SKM-1 (cell line): ENCODE data around the gene TM4SF1.
"Not testable (repeated sequence)": the region's sequence is repeated elsewhere in the genome, so short reads cannot be mapped to it uniquely, and the experiment has no call there.

Experiments
- DNase-seq: peaks from one replicate; lab custom pipeline; 2025; ENCODE audit not compliant: unreplicated experiment; lab: John Stamatoyannopoulos, UW

TM4SF1 gene

DNA sequence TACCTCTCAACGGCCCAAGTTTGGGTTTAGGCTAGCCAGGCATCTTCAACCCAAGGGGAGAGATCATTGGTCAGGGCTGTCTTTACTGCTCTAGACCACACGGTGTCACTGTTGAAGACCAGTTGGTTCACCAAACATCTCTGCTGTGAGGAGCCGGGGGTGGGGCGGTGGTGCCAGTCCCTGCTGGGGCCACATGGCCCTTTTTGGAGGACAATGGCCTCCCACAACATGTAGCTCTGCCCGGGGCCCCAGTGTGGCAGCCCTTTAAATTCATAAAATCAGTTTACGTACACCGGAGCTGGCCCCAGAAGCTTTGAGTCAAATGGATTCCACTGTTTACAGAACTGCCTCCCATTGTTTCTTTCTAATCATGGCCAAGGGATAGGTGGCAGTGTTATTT lies 24.9 kb downstream of the TM4SF1 start:
- peak; percentile 47 for DNase-seq

DNA sequence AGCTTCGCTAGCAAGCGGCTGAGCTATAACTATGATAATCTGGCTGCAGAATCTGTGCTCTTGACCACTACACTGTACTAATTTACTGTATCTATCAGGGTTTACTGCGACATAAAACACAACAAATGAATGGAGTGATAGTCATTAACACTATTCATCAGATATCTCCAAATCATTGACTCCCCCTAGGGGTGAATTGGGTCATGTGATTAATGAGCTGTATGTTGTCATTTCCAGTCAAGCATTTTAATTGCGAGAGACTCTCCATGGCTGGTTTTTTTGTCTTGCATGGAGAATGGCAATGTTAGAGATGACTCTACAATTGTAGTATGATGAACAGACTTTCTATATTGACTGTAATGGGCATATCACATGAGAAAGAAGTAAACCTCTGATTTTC lies 33.5 kb downstream of the TM4SF1 start:
- no peak for DNase-seq

DNA sequence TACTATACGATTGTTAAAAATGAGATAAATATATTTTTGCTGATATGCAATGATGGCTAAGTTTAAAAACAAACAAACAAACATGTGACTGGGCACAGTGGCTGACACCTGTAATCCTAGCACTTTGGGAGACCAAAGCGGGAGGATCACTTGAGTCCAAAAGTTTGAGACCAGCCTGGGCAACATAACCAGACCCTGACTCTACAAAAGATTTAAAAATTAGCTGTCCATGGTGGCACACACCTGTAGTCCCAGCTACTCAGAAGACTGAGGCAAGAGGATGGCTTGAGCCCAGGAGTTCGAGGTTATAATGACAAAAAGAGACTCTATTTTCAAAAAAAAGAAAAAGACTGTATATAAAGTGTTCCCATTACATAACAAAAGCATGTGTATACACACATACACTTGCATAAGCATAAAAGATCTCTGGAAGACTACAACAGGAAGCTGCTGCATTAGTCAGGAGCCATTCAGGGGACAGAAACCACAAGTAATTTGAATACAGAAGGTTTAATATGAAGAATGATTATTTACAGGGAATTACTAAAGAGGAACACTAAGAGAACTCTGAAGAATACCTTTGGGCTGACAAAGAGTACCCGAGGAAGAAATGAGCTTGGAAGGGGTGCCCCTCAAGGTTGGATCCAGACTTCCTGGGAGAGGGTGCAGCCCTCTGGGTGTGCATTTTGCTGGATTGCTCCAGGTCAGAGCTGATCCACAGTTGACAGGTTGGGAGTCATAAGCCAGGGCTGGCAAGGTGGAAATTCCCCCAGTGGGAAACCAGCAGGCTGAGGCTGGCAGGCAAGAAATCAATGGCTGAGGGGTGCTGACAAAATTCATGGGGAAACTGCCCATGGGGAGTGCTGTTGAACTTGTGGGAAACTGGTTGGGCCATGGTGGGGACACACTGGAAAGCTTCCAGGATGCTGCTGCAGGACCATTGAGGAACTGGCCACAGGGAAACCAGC lies 34.8 kb downstream of the TM4SF1 start:
- no peak for DNase-seq

GRCh38 chr3:149340310-149340933 lies 37.0 kb downstream of the TM4SF1 start:
- DNase-seq = no peak

GRCh38 chr3:149339931-149340309 lies 37.5 kb downstream of the TM4SF1 start:
- no peak for DNase-seq

DNA sequence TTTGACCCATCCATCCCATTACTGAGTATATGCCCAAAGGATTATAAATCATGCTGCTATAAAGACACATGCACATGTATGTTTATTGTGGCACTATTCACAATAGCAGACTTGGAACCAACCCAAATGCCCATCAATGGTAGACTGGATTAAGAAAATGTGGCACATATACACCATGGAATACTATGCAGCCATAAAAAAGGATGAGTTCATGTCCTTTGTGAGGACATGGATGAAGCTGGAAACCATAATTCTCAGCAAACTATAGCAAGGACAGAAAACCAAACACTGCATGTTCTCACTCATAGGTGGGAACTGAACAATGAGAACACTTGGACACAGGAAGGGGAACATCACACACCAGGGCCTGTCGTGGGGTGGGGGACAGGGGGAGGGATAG lies 40.0 kb downstream of the TM4SF1 start:
- not testable (repeated sequence) for DNase-seq

DNA sequence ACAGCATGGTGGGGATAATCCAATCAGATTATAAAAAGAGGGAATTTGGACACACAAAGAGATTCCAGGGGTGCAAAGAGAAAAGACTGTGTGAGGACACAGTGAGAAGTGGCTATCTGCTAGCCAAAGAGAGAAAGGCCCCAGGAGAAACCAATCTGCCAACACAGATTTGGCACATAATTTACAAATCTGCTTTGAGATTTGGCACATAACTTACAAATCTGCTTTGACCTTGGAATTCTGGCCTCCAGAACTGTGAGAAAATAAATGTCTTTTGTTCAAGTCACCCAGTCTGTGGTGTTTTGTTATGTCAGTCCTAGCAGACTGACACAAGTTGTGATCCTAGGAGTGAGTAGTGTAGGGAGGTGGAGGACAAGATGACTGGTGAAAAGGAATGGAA lies 40.5 kb downstream of the TM4SF1 start:
- no peak for DNase-seq

DNA sequence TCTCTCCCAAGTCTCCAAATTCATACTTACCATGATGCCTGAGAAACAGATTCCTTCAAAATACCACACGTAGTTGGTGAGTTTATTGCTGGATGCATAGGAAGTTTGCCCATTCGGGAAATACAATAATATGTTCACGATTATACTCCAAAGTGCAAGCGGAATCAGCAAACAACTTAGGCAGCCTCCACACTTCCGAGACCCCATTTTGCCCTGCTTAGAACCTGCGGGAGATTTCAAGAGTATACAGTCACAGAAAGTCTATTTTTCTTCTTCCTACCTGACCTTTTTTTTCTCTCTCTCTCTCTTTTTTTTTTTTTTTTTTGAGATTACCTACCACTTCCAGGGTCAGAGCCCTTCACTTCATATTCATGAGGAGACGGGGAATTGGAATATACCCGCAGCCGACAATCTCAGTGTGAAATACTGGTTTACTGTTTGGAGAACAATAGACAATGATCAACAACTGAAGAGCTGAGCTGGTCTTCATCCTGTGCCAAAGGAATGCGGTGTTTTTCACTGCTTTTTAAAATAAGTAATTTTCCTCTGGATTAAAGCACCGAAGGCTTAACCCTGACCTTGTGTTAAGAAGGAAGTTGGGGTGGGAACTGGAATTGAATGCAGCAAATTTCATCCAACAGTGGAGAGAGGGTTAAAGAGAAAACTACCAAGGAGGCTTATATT lies 44.1 kb downstream of the TM4SF1 start, which contains the start of gene TM4SF18:
TM4SF18 (minus strand) TSS at position 461 of the 684 bp plus-strand sequence; CDS start at position 207, 254 bp downstream.
- DNase-seq = no peak

- DNase-seq = no peak
Measured at GRCh38 chr3:149332771-149333170, 44.7 kb downstream of the TM4SF1 start.

- DNase-seq = no peak
Measured at GRCh38 chr3:149332227-149332765, 45.2 kb downstream of the TM4SF1 start.

GRCh38 chr3:149331396-149331795 lies 46.1 kb downstream of the TM4SF1 start:
- DNase-seq = no peak

GRCh38 chr3:149330609-149331331 lies 46.7 kb downstream of the TM4SF1 start:
- no peak for DNase-seq

DNA sequence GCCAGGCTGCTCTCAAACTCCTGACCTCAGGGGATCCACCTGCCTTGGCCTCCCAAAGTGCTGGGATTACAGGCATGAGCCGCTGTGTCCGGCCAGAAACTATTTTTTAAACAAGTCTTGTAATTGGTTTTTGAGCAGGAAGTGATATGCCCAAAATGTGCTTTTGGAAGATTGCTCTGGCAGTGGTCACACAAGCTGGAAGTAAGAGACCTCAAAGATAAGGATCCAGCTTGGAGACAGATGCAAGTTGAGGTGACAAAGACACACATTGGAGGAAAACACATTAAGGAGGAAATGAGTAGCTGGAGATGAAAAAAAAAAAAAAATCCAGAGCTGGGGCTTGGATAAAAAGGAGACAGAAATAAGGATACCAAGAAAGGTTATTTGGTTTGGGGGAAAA lies 50.3 kb downstream of the TM4SF1 start:
- no peak for DNase-seq

DNA sequence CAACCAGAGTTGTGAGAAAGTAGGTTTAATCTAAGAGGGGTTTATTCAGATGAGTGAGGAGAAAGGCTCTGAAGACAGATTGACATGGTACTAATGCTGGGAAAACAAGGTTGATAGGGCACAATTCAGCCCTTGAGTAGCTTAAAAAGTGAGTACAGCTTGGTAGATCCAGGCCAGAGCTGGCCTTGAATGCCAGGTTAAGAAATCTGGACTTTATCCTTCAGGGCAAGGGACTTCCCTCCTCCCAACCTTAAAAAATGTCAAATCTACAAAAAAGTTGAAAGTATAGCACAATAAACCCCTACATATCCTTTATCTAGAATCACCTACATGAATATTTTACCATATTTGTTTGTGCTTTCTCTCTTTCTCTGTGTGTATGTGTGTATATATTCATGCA lies 51.9 kb downstream of the TM4SF1 start:
- no peak for DNase-seq

DNA sequence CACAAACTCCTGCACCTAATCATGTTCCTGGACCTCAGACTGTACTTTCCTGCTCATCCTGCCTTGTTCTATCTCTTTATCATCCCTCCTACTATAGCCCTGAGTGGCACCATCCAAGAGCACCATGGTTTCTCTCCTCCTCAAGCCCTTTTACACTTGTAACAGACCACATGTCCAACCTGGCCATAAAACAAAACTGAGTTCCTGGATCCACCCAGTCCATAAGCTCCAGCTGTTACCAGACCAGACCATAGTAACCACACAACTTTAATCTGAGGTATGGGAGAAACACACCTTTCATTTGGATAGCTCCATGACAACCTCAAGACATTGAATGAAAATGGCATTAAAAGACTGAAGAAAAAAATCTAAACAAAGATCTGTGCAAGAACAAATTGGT lies 53.1 kb downstream of the TM4SF1 start:
- DNase-seq = no peak

- no peak for DNase-seq
Measured at GRCh38 chr3:149321640-149322039, 55.8 kb downstream of the TM4SF1 start.

GRCh38 chr3:149321136-149321535 lies 56.3 kb downstream of the TM4SF1 start:
- DNase-seq = no peak

DNA sequence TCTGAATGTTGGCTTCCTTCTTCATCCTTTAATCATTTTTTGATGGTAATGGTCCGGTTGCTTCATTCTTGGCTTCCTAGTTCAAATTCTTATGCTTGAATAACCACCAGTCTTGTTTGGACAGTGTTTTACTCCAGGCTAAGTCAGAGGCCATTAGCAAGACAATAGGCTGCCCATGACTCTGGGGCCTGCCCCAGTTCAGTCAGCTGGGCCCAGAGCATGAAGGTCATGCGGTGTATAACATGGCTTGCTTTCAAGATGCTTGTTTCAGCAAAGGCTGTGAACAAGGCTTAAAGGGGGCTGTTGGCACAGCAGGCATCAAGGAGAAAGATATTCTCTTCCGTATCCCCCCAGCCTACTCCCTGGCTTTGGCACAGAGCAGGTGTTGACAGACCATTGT lies 57.7 kb downstream of the TM4SF1 start:
- DNase-seq = no peak
